HK-2 (cell line): ENCODE measurements around the gene SELL.
"Not testable (repeated sequence)": the region's sequence is repeated elsewhere in the genome, so short reads cannot be mapped to it uniquely, and the experiment has no call there.

Experiments
- DNase-seq: peaks from one replicate; pipeline ENCODE4 v3.0.0-alpha.2; 2018; ENCODE audit not compliant: unreplicated experiment

SELL gene

DNA sequence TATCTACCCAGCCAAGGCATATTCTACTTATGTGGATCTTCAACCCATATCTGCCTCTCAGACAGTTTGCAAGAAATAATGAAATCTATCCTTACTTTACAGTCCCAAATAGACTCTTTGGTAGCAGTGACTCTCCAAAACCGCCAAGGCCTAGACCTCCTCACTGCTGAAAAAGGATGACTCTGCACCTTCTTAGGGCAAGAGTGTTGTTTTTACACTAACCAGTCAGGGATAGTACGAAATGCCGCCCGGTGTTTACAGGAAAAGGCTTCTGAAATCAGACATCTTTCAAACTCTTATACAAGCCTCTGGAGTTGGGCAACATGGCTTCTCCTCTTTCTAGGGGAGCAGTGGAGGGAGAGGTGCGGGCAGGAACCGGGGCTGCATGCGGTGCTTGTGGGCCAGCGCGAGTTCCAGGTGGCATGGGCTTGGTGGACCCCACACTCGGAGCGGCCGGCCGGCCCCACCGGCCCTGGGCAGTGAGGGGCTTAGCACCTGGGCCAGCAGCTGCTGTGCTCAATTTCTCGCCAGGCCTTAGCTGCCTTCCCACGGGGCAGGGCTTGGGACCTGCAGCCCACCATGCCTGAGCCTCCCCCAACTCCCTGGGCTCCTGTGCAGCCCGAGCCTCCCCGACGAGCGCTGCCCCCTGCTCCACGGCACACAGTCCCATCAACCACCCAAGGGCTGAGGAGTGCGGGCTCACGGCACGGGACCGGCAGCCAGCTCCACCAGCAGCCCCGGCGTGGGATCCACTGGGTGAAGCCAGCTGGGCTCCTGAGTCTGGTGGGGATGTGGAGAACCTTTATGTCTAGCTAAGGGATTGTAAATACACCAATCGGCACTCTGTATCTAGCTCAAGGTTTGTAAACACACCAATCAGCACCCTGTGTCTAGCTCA is 43.5 kb downstream of the SELL start:
- not testable (repeated sequence) for DNase-seq

DNA sequence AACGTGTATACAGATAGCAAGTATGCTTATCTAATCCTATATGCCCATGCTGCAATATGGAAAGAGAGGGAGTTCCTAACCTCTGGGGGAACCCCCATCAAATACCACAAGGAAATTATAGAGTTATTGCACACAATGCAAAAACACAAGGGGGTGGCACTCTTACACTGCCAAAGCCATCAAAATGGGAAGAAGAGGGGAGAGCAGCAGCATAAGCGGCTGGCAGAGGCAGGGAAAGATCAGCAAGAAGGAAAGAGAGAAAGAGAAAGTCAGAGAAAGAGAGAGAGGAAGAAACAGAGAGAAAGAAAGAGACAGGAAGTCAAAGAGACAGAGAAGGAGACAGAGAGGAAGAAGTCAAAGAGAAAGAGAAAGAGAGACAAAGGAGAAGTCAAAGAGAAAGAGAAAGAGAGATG is 44.2 kb downstream of the SELL start:
- DNase-seq: not testable (repeated sequence)

DNA sequence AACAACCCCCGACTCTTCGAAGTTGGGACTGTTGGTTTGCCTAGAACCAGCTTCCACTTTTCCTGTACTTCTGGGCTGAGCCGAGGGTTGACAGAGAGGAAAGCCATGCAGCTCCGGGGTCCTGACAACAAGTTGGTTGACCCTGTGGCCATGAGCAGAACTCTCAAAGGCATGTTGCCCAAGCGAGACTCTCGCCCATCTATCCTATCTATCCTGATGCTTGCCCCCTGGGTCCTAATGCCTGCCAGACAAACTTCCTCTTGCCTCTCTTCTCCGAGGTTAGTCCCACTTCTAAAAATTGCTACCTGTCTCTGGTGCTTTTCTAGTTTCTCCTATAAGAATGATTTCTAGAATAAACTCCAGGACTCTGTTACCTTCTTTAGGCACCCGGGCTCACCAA is 48.7 kb downstream of the SELL start:
- not testable (repeated sequence) for DNase-seq

DNA sequence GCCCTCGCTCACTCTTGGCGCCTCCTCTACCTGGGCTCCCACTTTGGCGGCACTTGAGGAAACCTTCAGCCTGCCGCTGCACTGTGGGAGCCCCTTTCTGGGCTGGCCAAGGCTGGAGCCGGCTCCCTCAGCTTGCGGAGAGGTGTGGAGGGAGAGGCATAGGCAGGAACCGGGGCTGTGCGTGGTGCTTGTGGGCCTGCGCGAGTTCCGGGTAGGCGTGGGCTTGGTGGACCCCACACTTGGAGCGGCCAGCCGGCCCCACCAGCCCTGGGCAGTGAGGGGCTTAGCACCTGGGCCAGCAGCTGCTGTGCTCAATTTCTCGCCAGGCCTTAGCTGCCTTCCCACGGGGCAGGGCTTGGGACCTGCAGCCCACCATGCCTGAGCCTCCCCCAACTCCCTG is 50.4 kb downstream of the SELL start:
- not testable (repeated sequence) for DNase-seq

DNA sequence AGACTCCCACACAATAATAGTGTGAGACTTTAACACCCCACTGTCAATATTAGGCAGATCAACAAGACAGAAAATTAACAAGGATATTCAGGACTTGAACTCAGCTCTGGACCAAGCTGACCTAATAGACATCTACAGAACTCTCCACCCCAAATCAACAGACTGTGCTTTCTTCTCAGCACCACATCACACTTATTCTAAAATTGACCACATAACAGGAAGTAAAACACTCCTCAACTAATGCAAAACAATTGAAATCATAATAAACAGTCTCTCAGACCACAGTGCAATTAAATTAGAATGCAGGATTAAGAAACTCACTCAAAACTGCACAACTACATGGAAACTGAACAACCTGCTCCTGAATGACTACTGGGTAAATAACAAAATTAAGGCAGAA is 52.6 kb downstream of the SELL start:
- not testable (repeated sequence) for DNase-seq

DNA sequence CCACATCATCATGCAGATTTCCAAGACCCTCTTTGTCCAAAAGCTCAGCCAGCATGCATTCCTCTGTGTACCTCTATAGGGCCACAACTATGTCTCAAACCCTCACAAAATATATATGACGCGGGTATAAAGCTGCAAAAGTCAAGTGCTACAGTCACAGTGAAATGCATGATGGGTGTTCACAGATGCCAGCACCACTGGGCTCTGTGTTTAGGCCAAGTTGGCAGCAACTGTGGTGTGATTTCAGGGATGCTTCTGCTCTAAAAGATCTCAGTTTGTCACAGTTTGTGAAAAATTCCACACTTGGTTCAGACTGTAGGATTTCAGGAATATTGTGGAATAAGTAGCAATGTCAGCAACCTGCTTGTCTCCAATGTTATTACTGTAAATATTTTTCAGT is 57.5 kb downstream of the SELL start:
- DNase-seq: no peak

DNA sequence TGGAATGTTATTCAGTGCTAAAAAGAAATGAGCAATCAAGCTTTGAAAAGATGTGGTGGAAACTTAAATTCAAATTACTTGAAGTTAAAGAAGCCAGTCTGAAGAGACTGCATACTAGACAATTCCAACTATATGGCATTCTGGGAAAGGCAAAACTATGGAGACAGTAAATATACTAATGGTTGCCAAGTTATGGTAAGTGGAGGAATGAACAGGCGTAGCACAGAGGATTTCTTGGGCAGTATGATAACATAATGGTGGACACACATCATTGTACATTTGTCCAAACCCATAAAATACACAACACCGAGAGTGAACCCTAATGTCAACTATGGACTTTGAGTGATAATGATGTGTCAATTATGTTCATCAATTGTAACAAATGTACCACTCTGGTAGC is 60.4 kb downstream of the SELL start:
- no peak for DNase-seq

DNA sequence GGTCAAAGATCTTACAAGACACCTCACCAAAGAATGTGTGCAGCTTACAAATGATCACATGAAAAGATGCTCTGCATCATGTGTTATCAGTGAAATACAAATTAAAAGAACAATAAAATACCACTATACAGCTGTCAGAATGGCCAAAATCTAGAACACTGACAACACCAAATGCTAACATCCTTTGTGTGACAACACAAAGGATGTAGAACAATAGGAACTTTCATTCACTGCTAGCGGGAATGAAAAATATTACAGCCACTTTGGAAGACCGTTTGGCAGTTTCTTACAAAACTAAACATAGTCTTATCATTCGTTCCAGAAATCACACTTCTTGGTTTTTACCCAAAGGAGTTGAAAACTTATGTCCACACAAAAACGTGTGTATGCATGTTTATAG is 60.9 kb downstream of the SELL start:
- no peak for DNase-seq

DNA sequence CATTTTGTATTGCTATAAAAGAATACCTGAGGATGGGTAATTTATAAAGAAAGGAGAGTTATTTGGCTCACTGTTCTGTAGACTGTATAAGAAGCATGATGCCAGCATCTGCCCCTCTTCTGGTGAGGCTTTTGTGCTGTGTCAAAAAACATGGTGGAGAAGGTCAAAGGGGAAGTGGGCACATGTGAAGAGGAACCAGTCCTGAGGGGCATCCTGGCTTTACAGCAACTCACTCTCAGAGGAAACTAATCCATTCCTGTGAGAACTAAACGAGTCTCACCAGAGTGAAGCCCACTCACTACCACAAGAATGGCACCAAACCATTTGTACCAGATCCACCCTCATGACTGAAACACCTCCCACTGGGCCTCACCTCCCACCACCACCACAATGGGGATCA is 62.7 kb downstream of the SELL start:
- DNase-seq: no peak

DNA sequence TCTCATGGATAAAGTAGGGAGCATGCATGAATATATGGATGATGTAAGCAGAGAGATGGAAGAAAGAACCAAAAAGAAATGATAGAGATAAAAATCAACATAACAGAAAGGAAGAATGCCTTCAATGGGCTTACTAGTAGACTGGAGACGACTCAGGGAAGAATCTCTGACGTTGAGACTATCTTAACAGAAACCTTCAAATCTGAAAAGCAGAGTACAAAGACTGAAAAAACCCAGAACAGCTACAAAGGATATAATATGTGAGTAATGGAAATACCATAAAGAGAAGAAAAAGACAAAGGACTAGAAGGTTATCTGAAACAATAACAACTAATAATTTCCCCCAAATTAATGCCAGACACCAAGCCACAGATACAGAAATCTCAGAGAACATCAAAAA is 63.2 kb downstream of the SELL start:
- DNase-seq: no peak

DNA sequence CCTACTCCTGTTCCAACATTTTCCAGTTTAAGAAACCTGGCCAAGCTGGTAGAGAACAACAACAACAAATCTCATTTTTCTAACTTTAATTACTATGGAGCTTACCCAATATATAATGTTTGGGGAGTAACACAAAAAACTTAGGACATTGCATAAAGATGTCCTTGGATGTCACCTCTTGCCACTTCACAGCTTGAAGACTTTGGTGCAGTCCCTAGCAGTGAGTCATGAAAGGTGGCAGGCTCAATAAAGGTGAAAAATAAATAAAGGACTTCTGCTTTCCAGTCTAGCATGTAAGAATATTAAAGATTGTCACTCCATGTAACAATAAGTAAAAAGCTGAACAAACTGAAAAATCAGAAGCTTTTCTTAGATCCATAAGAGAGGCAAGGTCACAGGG is 63.9 kb downstream of the SELL start:
- DNase-seq: no peak

DNA sequence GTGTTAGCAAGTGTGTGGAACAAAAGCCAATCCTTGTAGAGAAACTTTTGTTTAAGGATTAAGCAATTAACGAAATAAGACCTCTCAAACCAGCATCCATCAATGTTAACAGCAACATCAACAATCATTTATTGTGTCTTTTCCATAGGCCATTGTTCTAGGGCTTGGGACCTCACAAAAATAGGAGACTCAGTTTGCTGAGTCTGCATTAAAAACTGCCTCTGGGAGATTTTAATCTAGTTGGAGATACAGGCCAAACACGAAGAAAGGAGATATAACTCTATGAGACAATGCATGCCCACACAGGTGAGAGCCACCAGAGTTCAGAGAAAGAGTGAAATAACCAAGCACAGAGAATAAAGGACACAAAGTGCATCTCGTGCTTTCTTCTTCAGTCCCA is 67.1 kb downstream of the SELL start:
- no peak for DNase-seq
